Karpas-422 (cell line): ENCODE data around the gene MAPKAPK2. TPM values are rescaled to one million over a fixed set of nuclear protein-coding genes. Genes with fewer than 3 reads are reported as not detected.

ENCODE experiments used
- DNase-seq: peaks from one replicate; pipeline ENCODE4 v3.0.0-alpha.2; 2015
- H2AFZ ChIP-seq: fragments of 200-600 bp; sonication (generic); 2 replicates; pipeline ENCODE4 v1.6.1; 2014; ENCODE audit warnings: antibody characterized with exemption, low read length, mixed read lengths
- H3K27ac ChIP-seq: fragments of 200-600 bp; sonication (generic); 2 replicates; pipeline ENCODE4 v1.5.1; 2014; ENCODE audit warnings: mild to moderate bottlenecking, low read length, moderate library complexity
- H3K27me3 ChIP-seq: fragments of 200-600 bp; sonication (generic); 2 replicates; pipeline ENCODE4 v1.6.1; 2014; ENCODE audit warnings: low read length, mixed read lengths
- H3K36me3 ChIP-seq: fragments of 200-600 bp; sonication (generic); 2 replicates; pipeline ENCODE4 v1.6.1; 2014; ENCODE audit warnings: low read length, mixed read lengths; ENCODE audit not compliant: insufficient read depth
- H3K4me1 ChIP-seq: fragments of 200-600 bp; sonication (generic); 2 replicates; pipeline ENCODE4 v1.6.1; 2014; ENCODE audit warnings: mild to moderate bottlenecking, low read length, mixed read lengths
- H3K4me2 ChIP-seq: fragments of 200-600 bp; sonication (generic); 2 replicates; pipeline ENCODE4 v1.6.1; 2014; ENCODE audit warnings: low read length, low read depth, mild to moderate bottlenecking; ENCODE audit not compliant: poor library complexity, severe bottlenecking
- H3K4me3 ChIP-seq: fragments of 200-600 bp; sonication (generic); 2 replicates; pipeline ENCODE4 v1.5.1; 2014; ENCODE audit warnings: mild to moderate bottlenecking, antibody characterized with exemption, low read length, mixed read lengths
- H3K79me2 ChIP-seq: fragments of 200-600 bp; sonication (generic); 2 replicates; pipeline ENCODE4 v1.6.1; 2014; ENCODE audit warnings: mild to moderate bottlenecking, low read length, mixed read lengths
- H3K9ac ChIP-seq: fragments of 200-600 bp; sonication (generic); 2 replicates; pipeline ENCODE4 v1.6.0; 2014; ENCODE audit warnings: low read length
- H3K9me2 ChIP-seq: fragments of 200-600 bp; sonication (generic), shearing (Covaris generic); replicated peaks from 2 replicates; pipeline ENCODE4 v1.6.0; 2014; ENCODE audit warnings: mild to moderate bottlenecking, low read length, moderate library complexity; ENCODE audit not compliant: insufficient read depth
- H3K9me3 ChIP-seq: fragments of 300-700, 200-600 bp; sonication (generic); 2 replicates; pipeline ENCODE4 v1.6.1; 2014; ENCODE audit warnings: low read length, mixed read lengths
- H4K20me1 ChIP-seq: fragments of 200-600 bp; sonication (generic); 2 replicates; pipeline ENCODE4 v1.6.1; 2014; ENCODE audit warnings: mild to moderate bottlenecking, antibody characterized with exemption, low read length, low read depth; ENCODE audit not compliant: insufficient read depth
- total RNA-seq: library from RNA; depleted of rRNA; stranded (reverse); fragments of >200 nt; shearing (Covaris generic); gene quantifications from 2 replicates; pipeline ENCODE4 v1.2.3, GENCODE V29; 2014; ENCODE audit warnings: low replicate concordance

MAPKAPK2 gene
- total RNA-seq, 1 experiment from 2014 or later: 19.8 TPM

- H3K79me2 ChIP-seq: no peaks in the 10 kb centered on the region
- H3K9ac ChIP-seq: no peak overlapping the region
- H3K36me3 ChIP-seq: no peaks in the 10 kb centered on the region
- peaks cover 8% of the 10 kb centered on the region; the same call in 1 of the 2 replicates for H4K20me1 ChIP-seq
- H3K4me2 ChIP-seq: no peak overlapping the region
- no peak overlapping the region for H3K27ac ChIP-seq
- peaks cover 37% of the 10 kb centered on the region for H3K4me1 ChIP-seq
- H3K27me3 ChIP-seq: no peaks in the 10 kb centered on the region
- no peaks in the 10 kb centered on the region for H3K9me3 ChIP-seq
- no peak for DNase-seq
- no peaks in the 10 kb centered on the region for H3K9me2 ChIP-seq
- H3K4me3 ChIP-seq: no peak overlapping the region
- H2AFZ ChIP-seq: no peak overlapping the region
Observed at GRCh38 chr1:206736878-206737728, 52.4 kb downstream of the MAPKAPK2 start.

- no peak overlapping the region for H3K9ac ChIP-seq
- no peak overlapping the region for H3K4me2 ChIP-seq
- no peaks in the 10 kb centered on the region for H3K9me2 ChIP-seq
- no peaks in the 10 kb centered on the region for H3K79me2 ChIP-seq
- H3K27me3 ChIP-seq: no peaks in the 10 kb centered on the region
- no peak overlapping the region for H2AFZ ChIP-seq
- peaks cover 42% of the 10 kb centered on the region for H3K4me1 ChIP-seq
- no peak overlapping the region for H3K4me3 ChIP-seq
- no peaks in the 10 kb centered on the region for H3K36me3 ChIP-seq
- H3K9me3 ChIP-seq: no peaks in the 10 kb centered on the region
- H3K27ac ChIP-seq: no peak overlapping the region
- no peak for DNase-seq
- peaks cover 8% of the 10 kb centered on the region; the same call in 1 of the 2 replicates for H4K20me1 ChIP-seq
Observed at GRCh38 chr1:206737729-206738201, 53.1 kb downstream of the MAPKAPK2 start.

- Histone ChIP-seq H3K79me2 (no peaks in the 10 kb centered on the region), H3K9me3 (no peaks in the 10 kb centered on the region), H3K27ac (0 out of 2 replicates have a peak overlapping the region, but pooled peaks have one; percentile 66), H3K27me3 (no peaks in the 10 kb centered on the region), H3K4me1 (peaks cover 43% of the 10 kb centered on the region), H3K4me3 (peak overlapping the region; percentile 22; the same call in 1 of the 2 replicates), H2AFZ (no peak overlapping the region), H3K9me2 (no peaks in the 10 kb centered on the region), H3K4me2 (peak overlapping the region; percentile 47), H4K20me1 (peaks cover 8% of the 10 kb centered on the region; the same call in 1 of the 2 replicates), H3K9ac (no peak overlapping the region), H3K36me3 (no peaks in the 10 kb centered on the region)
- DNase-seq: peak; percentile 46
Observed at GRCh38 chr1:206738370-206739366, 54.0 kb downstream of the MAPKAPK2 start.

GRCh38 chr1:206739411-206740076, 54.8 kb downstream of the MAPKAPK2 start:
- H3K79me2 ChIP-seq: no peaks in the 10 kb centered on the region
- no peaks in the 10 kb centered on the region for H3K27me3 ChIP-seq
- peak; percentile 69 for DNase-seq
- peak overlapping the region; percentile 39 for H3K9ac ChIP-seq
- peak overlapping the region; percentile 47 for H3K4me2 ChIP-seq
- peaks cover 43% of the 10 kb centered on the region for H3K4me1 ChIP-seq
- H3K4me3 ChIP-seq: peak overlapping the region; percentile 22; the same call in 1 of the 2 replicates
- H3K27ac ChIP-seq: peak overlapping the region; percentile 66
- H2AFZ ChIP-seq: no peak overlapping the region
- H4K20me1 ChIP-seq: no peaks in the 10 kb centered on the region; the same call in 1 of the 2 replicates
- no peaks in the 10 kb centered on the region for H3K36me3 ChIP-seq
- no peaks in the 10 kb centered on the region for H3K9me3 ChIP-seq
- H3K9me2 ChIP-seq: no peaks in the 10 kb centered on the region

GRCh38 chr1:206741142-206741701, 56.5 kb downstream of the MAPKAPK2 start:
- Histone ChIP-seq H3K27ac (no peak overlapping the region), H3K9ac (no peak overlapping the region), H4K20me1 (no peaks in the 10 kb centered on the region), H3K27me3 (no peaks in the 10 kb centered on the region), H3K4me1 (peaks cover 43% of the 10 kb centered on the region), H3K36me3 (no peaks in the 10 kb centered on the region), H3K79me2 (no peaks in the 10 kb centered on the region), H2AFZ (no peak overlapping the region), H3K4me3 (no peak overlapping the region), H3K9me2 (no peaks in the 10 kb centered on the region), H3K9me3 (no peaks in the 10 kb centered on the region), H3K4me2 (no peak overlapping the region)
- DNase-seq: no peak

- no peaks in the 10 kb centered on the region for H3K27me3 ChIP-seq
- no peak for DNase-seq
- no peak overlapping the region for H2AFZ ChIP-seq
- H3K4me2 ChIP-seq: no peak overlapping the region
- no peaks in the 10 kb centered on the region for H3K36me3 ChIP-seq
- H3K4me3 ChIP-seq: no peak overlapping the region
- H3K79me2 ChIP-seq: no peaks in the 10 kb centered on the region
- H3K9me2 ChIP-seq: no peaks in the 10 kb centered on the region
- no peak overlapping the region for H3K27ac ChIP-seq
- no peak overlapping the region for H3K9ac ChIP-seq
- no peaks in the 10 kb centered on the region for H3K9me3 ChIP-seq
- H3K4me1 ChIP-seq: peaks cover 43% of the 10 kb centered on the region
- H4K20me1 ChIP-seq: no peaks in the 10 kb centered on the region
Observed at GRCh38 chr1:206742719-206743383, 58.1 kb downstream of the MAPKAPK2 start.

GRCh38 chr1:206744683-206745082, 60.0 kb downstream of the MAPKAPK2 start:
- DNase-seq: no peak
- Histone ChIP-seq H3K9me2 (no peaks in the 10 kb centered on the region), H3K79me2 (no peaks in the 10 kb centered on the region), H3K4me2 (no peak overlapping the region), H3K27me3 (no peaks in the 10 kb centered on the region), H3K4me3 (no peak overlapping the region), H2AFZ (no peak overlapping the region), H3K9me3 (no peaks in the 10 kb centered on the region), H4K20me1 (no peaks in the 10 kb centered on the region), H3K4me1 (peaks cover 25% of the 10 kb centered on the region), H3K27ac (no peak overlapping the region), H3K9ac (no peak overlapping the region), H3K36me3 (no peaks in the 10 kb centered on the region)
